ENCODE data around the gene AGR2.

- TF ChIP-seq POLR2AphosphoS5 (IDR thresholded peaks at IDR 0.05; ENCODE audit: low read depth, low read length), result no peak
- no peak for TF ChIP-seq POLR2A (IDR thresholded peaks at IDR 0.05; ENCODE audit: low read depth, low read length)
These were observed 13.7 kb downstream of the AGR2 start for GRCh38 chr7:16791071-16791470.

Data from GM12891 (cell line).